Thyroid gland (tissue), 4 donors: ENCODE results near the gene TMEM125. TPM values are rescaled to one million over a fixed set of nuclear protein-coding genes. Genes with fewer than 3 reads are reported as not detected.

Experiments
- DNase-seq, 2 donors: peaks; one replicate each; pipeline ENCODE4 v3.0.0-alpha.2; 2019
- H3K27ac ChIP-seq, 3 donors: fragments of 200-600 bp; sonication (generic); 1 replicate in 2 of 3; 2 replicates in 1 of 3; pipeline ENCODE4 v1.5.1; 2016 to 2019; ENCODE audit warnings: mild to moderate bottlenecking in 1 of 3, moderate library complexity in 1 of 3
- H3K27me3 ChIP-seq: fragments of 200-600 bp; sonication (generic); one replicate; pipeline ENCODE4 v1.5.1; 2019
- H3K36me3 ChIP-seq, 2 donors: fragments of 200-600 bp; sonication (generic); one replicate each; pipeline ENCODE4 v1.5.1; 2016 to 2019
- H3K4me1 ChIP-seq, 2 donors: fragments of 200-600 bp; sonication (generic); one replicate each; pipeline ENCODE4 v1.5.1; 2017 to 2019
- H3K4me3 ChIP-seq, 3 donors: fragments of 200-600 bp; sonication (generic); replicated peaks in 1 of 3; 1 replicate in 2 of 3; 2 replicates in 1 of 3; pipeline ENCODE4 v1.5.1; 2016; ENCODE audit warnings: mild to moderate bottlenecking in 1 of 3
- H3K9me3 ChIP-seq: fragments of 200-600 bp; sonication (generic); one replicate; pipeline ENCODE4 v1.5.1; 2017
- CTCF ChIP-seq, 6 experiments: fragments of 200-600 bp in 3 of 6; fragments of 450-650 bp in 3 of 6; sonication (generic) in 3 of 6; IDR thresholded peaks; one replicate each; pipeline ENCODE4 v1.5.1; 2016 to 2019; ENCODE audit warnings: antibody characterized with exemption in 6 of 6, mild to moderate bottlenecking in 2 of 6, inconsistent platforms in 1 of 6, moderate library complexity in 1 of 6
- POLR2A ChIP-seq, 2 donors: fragments of 450-650 bp; IDR thresholded peaks; one replicate each; pipeline ENCODE4 v1.6.1; 2017; ENCODE audit warnings: antibody characterized with exemption in 2 of 2, mild to moderate bottlenecking in 2 of 2, moderate library complexity in 1 of 2
- WGBS, 2 donors: methylation state at CpG; one replicate each; pipeline ENCODE4 v1.1.5; 2017; 5-methylcytosine and 5-hydroxymethylcytosine counted together
- intact Hi-C: fragments of 100-400 bp; cut with DNase I; formaldehyde crosslinking; loops from one replicate; pipeline ENCODE4 v1.15.1; 2023
- total RNA-seq, 4 donors: library from RNA; depleted of rRNA; stranded (reverse); fragments of >200 nt; gene quantifications; one replicate each; pipeline ENCODE4 v1.2.3, GENCODE V29; 2016

TMEM125 gene
- total RNA-seq, 4 donors from 2014 or later, result 50.8 to 127 (median 89.8) TPM

DNA sequence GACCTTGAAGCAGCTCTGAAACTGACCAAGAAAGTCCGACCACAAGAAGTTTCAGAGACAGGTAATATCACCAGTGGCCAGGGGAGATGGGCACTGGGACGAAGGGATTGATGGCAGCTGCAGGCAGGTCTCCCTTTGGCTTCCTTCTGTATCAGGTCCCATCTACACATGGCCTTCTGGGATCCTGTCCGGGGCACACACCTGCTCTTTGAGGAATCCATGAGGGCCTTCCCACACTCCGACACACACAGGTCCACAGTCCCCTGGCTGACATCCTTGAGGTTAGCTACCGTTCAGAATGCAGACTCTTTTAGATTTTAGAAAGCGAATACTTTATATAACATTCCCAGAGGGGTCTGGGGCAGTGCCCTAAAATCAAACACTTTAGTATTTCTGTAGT, 26.5 kb upstream of the TMEM125 start:
- intact Hi-C loops, result no loop called here
- TF ChIP-seq CTCF (IDR thresholded peaks at IDR 0.05), result no peak
- TF ChIP-seq POLR2A (IDR thresholded peaks at IDR 0.05), result no peak
- Histone ChIP-seq H3K36me3 (no peaks in the 10 kb centered on the region), H3K9me3 (no peaks in the 10 kb centered on the region), H3K27me3 (no peaks in the 10 kb centered on the region), H3K4me3 (no peak overlapping the region), H3K27ac (no peak overlapping the region), H3K4me1 (peaks cover 18 to 31% of the 10 kb centered on the region in 2 donors)
- WGBS, 2 donors, result 87 to 91% methylated on average over 6 of the region's 6 CpGs
- DNase-seq, result no peak

DNA sequence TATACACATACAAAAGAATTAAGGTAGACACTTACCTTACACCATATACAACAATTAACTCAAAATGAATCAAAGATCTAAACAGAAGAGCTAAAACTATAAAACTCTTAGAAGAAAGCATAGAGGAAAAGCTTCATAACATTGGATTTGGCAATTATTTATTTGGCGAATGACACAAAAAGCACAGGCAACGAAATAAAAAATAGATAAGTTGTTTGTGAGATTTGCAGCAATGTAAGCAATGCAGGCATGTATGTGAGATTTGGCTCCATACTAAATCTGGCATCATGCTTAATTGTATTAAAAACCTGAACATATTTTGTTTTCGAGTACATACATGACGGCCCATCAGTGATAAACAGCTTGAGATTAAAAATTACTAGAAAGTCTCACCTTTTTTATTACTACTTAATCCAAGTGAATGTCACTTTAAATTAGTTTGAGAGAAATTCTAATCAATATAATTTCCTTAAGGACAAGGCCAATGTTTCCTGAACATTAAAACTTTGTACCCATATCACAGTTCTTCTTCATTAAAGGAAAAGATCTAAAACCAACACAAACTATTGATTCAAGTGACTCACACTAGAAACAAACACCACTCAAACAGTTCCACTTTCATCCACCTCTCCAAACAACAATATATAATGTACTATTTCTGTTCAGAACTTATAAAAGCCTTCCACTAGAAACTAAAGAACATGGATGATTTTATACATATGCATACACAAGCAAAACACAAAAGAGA, 23.1 kb upstream of the TMEM125 start:
- intact Hi-C loops, result no loop called here
- Histone ChIP-seq H3K9me3 (no peaks in the 10 kb centered on the region), H3K36me3 (no peaks in the 10 kb centered on the region), H3K4me1 (peaks cover 0 to 2% of the 10 kb centered on the region in 2 donors), H3K4me3 (no peak overlapping the region), H3K27ac (no peak overlapping the region), H3K27me3 (no peaks in the 10 kb centered on the region)
- TF ChIP-seq CTCF (IDR thresholded peaks at IDR 0.05) (no peak), POLR2A (IDR thresholded peaks at IDR 0.05) (no peak)
- no peak for DNase-seq
- 94 to 97% methylated on average over 4 of the region's 4 CpGs for WGBS, 2 donors

DNA sequence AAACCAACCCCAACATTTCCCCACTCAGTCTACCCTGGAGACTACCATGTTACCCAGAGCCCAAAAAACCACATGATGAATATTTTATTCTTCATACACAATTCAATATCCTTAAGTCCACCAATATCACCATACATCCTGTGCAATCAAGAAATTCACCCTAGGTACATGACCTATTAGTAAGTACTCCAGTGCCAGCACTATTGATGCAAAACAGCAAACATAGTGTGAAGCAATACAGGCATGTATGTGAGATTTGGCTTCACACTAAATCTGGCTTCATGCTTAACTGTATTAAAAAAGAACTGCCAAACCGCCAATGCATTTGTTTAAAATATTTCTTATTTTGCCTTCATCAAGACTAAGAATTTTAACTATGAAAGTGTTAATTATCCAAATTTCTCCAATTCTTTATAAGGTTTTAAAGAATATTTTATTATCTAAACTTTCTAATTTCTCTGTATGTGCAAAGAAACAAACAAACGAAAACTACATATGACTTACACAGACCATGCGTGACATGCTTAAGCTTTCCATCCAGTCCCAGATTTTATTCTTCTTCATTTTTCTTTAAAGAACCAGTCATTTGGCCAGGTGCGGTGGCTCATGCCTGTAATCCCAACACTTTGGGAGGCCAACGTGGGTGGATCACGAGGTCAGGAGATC, 22.4 kb upstream of the TMEM125 start:
- H3K9me3 ChIP-seq, result no peaks in the 10 kb centered on the region
- H3K4me3 ChIP-seq, result no peak overlapping the region
- WGBS, 2 donors, result 83 to 86% methylated on average over 6 of the region's 6 CpGs
- no peak for TF ChIP-seq CTCF (IDR thresholded peaks at IDR 0.05)
- no peak for TF ChIP-seq POLR2A (IDR thresholded peaks at IDR 0.05)
- H3K4me1 ChIP-seq, result no peaks in the 10 kb centered on the region
- no peak overlapping the region for H3K27ac ChIP-seq
- H3K36me3 ChIP-seq, result no peaks in the 10 kb centered on the region
- no peaks in the 10 kb centered on the region for H3K27me3 ChIP-seq
- intact Hi-C loops, result no loop called here
- DNase-seq, result no peak

DNA sequence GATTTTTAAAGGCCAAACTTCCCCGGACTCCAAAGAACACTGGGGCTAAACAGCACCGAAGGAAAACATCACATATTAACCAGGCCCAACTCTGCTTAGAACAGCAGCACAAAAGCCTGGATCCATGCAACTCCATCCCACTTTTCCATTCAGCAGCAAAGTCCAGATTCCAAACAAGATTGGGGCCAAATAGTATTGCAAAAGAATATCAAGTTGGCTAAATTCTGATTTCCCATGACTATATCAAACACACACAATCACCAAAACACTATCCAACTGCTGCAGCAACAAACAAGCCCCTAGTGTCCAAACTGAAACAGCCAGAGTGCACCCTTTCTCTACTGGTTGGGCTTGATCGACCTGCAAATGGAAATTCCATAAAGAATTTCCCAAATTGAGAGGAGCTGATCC, 19.4 kb upstream of the TMEM125 start:
- Histone ChIP-seq H3K9me3 (no peaks in the 10 kb centered on the region), H3K27me3 (no peaks in the 10 kb centered on the region), H3K36me3 (no peaks in the 10 kb centered on the region), H3K27ac (no peak overlapping the region), H3K4me1 (peaks cover 0 to 10% of the 10 kb centered on the region in 2 donors), H3K4me3 (no peak overlapping the region)
- DNase-seq, result no peak
- 79% methylated on average over 3 of the region's 3 CpGs for WGBS, 2 donors
- no peak for TF ChIP-seq POLR2A (IDR thresholded peaks at IDR 0.05)
- TF ChIP-seq CTCF (IDR thresholded peaks at IDR 0.05), result no peak
- intact Hi-C loops, result no loop called here

- Histone ChIP-seq H3K4me3 (no peak overlapping the region), H3K4me1 (peaks cover 2 to 16% of the 10 kb centered on the region in 2 donors), H3K9me3 (no peaks in the 10 kb centered on the region), H3K27ac (no peak overlapping the region), H3K36me3 (no peaks in the 10 kb centered on the region), H3K27me3 (no peaks in the 10 kb centered on the region)
- TF ChIP-seq POLR2A (IDR thresholded peaks at IDR 0.05) (no peak), CTCF (IDR thresholded peaks at IDR 0.05) (no peak)
- intact Hi-C loops, result no loop called here
- no peak for DNase-seq
- 92 to 95% methylated on average over 5 of the region's 5 CpGs for WGBS, 2 donors
Measured at GRCh38 chr1:43251024-43251423, 18.8 kb upstream of the TMEM125 start.
